ENCODE data around the gene SHISA9. TPM values are rescaled to one million over a fixed set of nuclear protein-coding genes. Genes with fewer than 3 reads are reported as not detected.

The SHISA9 gene
- total RNA-seq, 1 experiment from 2014 or later, result 0.29 TPM

DNA sequence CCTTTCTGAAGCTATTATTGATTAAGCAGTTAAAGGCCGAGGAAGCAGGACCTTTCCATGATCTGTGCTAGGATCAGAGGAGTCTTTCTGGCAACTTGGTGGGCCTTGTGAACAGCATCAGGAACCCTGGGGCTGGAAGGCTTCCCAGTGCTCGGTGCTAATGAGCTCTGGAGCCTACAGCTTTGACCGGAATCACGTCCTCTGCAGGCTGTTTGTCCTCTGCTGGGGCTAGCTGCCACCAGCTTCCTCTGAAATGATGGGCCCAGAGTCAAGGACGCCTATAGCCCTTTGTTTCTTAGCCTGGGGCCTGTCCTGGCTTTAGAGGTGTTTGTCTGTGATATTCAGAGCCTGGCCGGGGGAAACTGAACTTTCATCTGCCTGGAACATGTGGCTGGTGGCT is 111.6 kb downstream of the SHISA9 start:
- BruUV-seq (replicated peaks), result no TSS peak
- ChIA-PET CTCF (no interaction called here), POLR2A (no interaction called here)
- no peaks in the 10 kb centered on the region for H3K4me1 ChIP-seq
- no peaks in the 10 kb centered on the region for H3K36me3 Mint-ChIP-seq (ENCODE audit: insufficient read depth, unreplicated experiment)
- H3K9me3 ChIP-seq, result no peaks in the 10 kb centered on the region
- no peaks in the 10 kb centered on the region for H3K9me3 Mint-ChIP-seq (ENCODE audit: unreplicated experiment)
- no peak overlapping the region for H3K4me3 ChIP-seq (ENCODE audit: low read depth, low read length)
- no peak overlapping the region for H3K27ac Mint-ChIP-seq (ENCODE audit: unreplicated experiment)
- peaks cover 8% of the 10 kb centered on the region for H3K27me3 Mint-ChIP-seq (ENCODE audit: insufficient read depth, unreplicated experiment)
- no peaks in the 10 kb centered on the region for H3K36me3 ChIP-seq (ENCODE audit: control insufficient read depth, insufficient read depth, low read length)
- no peak for DNase-seq
- H3K4me3 Mint-ChIP-seq (ENCODE audit: unreplicated experiment), result no peak overlapping the region
- H3K27me3 ChIP-seq (replicated peaks; ENCODE audit: control insufficient read depth, insufficient read depth, low read length), result no peaks in the 10 kb centered on the region
- intact Hi-C loops (cut with micrococcal nuclease; ENCODE audit: unreplicated experiment), result no loop called here
- TF ChIP-seq, protein P1, sequence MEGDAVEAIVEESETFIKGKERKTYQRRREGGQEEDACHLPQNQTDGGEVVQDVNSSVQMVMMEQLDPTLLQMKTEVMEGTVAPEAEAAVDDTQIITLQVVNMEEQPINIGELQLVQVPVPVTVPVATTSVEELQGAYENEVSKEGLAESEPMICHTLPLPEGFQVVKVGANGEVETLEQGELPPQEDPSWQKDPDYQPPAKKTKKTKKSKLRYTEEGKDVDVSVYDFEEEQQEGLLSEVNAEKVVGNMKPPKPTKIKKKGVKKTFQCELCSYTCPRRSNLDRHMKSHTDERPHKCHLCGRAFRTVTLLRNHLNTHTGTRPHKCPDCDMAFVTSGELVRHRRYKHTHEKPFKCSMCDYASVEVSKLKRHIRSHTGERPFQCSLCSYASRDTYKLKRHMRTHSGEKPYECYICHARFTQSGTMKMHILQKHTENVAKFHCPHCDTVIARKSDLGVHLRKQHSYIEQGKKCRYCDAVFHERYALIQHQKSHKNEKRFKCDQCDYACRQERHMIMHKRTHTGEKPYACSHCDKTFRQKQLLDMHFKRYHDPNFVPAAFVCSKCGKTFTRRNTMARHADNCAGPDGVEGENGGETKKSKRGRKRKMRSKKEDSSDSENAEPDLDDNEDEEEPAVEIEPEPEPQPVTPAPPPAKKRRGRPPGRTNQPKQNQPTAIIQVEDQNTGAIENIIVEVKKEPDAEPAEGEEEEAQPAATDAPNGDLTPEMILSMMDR (IDR thresholded peaks at IDR 0.05; ENCODE audit: insufficient read depth in 1 of 2, low read depth in 1 of 2, low read length in 1 of 2, severe bottlenecking in 1 of 2, unreplicated experiment in 1 of 2), result no peak
- no peaks in the 10 kb centered on the region for H3K4me1 Mint-ChIP-seq (ENCODE audit: low read depth, unreplicated experiment)

- no peak for DNase-seq
- Histone ChIP-seq H3K27me3 (replicated peaks; ENCODE audit: control insufficient read depth, insufficient read depth, low read length) (no peaks in the 10 kb centered on the region), H3K4me3 (ENCODE audit: low read depth, low read length) (no peak overlapping the region), H3K4me1 (no peaks in the 10 kb centered on the region), H3K36me3 (ENCODE audit: control insufficient read depth, insufficient read depth, low read length) (no peaks in the 10 kb centered on the region), H3K9me3 (no peaks in the 10 kb centered on the region)
- Mint-ChIP-seq H3K4me1 (ENCODE audit: low read depth, unreplicated experiment) (no peaks in the 10 kb centered on the region), H3K27ac (ENCODE audit: unreplicated experiment) (no peak overlapping the region), H3K9me3 (ENCODE audit: unreplicated experiment) (no peaks in the 10 kb centered on the region), H3K27me3 (ENCODE audit: insufficient read depth, unreplicated experiment) (peaks cover 4% of the 10 kb centered on the region), H3K36me3 (ENCODE audit: insufficient read depth, unreplicated experiment) (no peaks in the 10 kb centered on the region), H3K4me3 (ENCODE audit: unreplicated experiment) (no peak overlapping the region)
- BruUV-seq (replicated peaks), result no TSS peak
- intact Hi-C loops (cut with micrococcal nuclease; ENCODE audit: unreplicated experiment), result no loop called here
- POLR2A ChIA-PET, result no interaction called here
- TF ChIP-seq, protein P1 (IDR thresholded peaks at IDR 0.05; ENCODE audit: insufficient read depth in 1 of 2, low read depth in 1 of 2, low read length in 1 of 2, severe bottlenecking in 1 of 2, unreplicated experiment in 1 of 2), result no peak
- CTCF ChIA-PET, result no interaction called here
Measured at GRCh38 chr16:13014476-13014875, 113.1 kb downstream of the SHISA9 start.

GRCh38 chr16:13018026-13018425 is 116.6 kb downstream of the SHISA9 start:
- intact Hi-C loops (cut with micrococcal nuclease; ENCODE audit: unreplicated experiment), result no loop called here
- Histone ChIP-seq H3K27me3 (replicated peaks; ENCODE audit: control insufficient read depth, insufficient read depth, low read length) (no peaks in the 10 kb centered on the region), H3K4me3 (ENCODE audit: low read depth, low read length) (no peak overlapping the region), H3K36me3 (ENCODE audit: control insufficient read depth, insufficient read depth, low read length) (no peaks in the 10 kb centered on the region), H3K4me1 (no peaks in the 10 kb centered on the region), H3K9me3 (no peaks in the 10 kb centered on the region)
- Mint-ChIP-seq H3K27ac (ENCODE audit: unreplicated experiment) (no peak overlapping the region), H3K27me3 (ENCODE audit: insufficient read depth, unreplicated experiment) (peaks cover 5% of the 10 kb centered on the region), H3K4me1 (ENCODE audit: low read depth, unreplicated experiment) (no peaks in the 10 kb centered on the region), H3K36me3 (ENCODE audit: insufficient read depth, unreplicated experiment) (no peaks in the 10 kb centered on the region), H3K9me3 (ENCODE audit: unreplicated experiment) (no peaks in the 10 kb centered on the region), H3K4me3 (ENCODE audit: unreplicated experiment) (no peak overlapping the region)
- ChIA-PET CTCF (no interaction called here), POLR2A (no interaction called here)
- no TSS peak for BruUV-seq (replicated peaks)
- DNase-seq, result no peak
- TF ChIP-seq, protein P1 (IDR thresholded peaks at IDR 0.05; ENCODE audit: insufficient read depth in 1 of 2, low read depth in 1 of 2, low read length in 1 of 2, severe bottlenecking in 1 of 2, unreplicated experiment in 1 of 2), result no peak
